ENCODE results near the gene ADGRB2. TPM values are rescaled to one million over a fixed set of nuclear protein-coding genes. Genes with fewer than 3 reads are reported as not detected.

The ADGRB2 gene
- total RNA-seq, 1 donor from 2014 or later: 14.2 TPM

DNA sequence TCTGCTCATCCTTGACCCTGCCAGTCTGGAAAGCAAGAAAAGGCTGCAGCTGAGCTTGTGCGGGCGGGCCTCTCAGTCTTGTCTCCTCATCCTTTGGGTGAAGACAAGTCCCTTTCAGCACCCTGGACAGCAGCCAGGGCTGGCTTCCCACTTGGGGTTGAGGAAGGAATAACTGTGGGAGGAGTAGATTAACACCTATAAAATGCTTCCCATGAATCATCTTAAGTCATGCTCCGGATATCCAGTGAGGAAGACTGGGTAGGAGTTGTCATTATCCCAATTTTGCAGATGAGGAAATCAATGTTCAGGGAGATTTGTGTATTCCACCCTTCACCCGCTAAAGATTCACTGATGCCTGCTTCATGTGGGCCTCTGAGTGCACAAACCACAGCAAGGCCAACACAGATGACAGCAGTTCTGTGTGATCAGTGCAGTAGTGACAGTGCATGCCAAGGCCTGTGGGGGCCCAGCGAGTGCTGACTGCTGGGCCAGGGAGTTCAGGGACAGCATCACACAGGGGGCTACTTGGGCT lies 40.2 kb downstream of the ADGRB2 start:
- H3K4me1 Mint-ChIP-seq (ENCODE audit: unreplicated experiment): peaks cover 8% of the 10 kb centered on the region
- H3K27ac Mint-ChIP-seq: no peak overlapping the region
- H3K4me3 Mint-ChIP-seq: no peak overlapping the region
- no peak for DNase-seq (ENCODE audit: extremely low spot score, unreplicated experiment)
- H3K27me3 Mint-ChIP-seq: peaks cover 12% of the 10 kb centered on the region
- TF ChIP-seq, protein P1, sequence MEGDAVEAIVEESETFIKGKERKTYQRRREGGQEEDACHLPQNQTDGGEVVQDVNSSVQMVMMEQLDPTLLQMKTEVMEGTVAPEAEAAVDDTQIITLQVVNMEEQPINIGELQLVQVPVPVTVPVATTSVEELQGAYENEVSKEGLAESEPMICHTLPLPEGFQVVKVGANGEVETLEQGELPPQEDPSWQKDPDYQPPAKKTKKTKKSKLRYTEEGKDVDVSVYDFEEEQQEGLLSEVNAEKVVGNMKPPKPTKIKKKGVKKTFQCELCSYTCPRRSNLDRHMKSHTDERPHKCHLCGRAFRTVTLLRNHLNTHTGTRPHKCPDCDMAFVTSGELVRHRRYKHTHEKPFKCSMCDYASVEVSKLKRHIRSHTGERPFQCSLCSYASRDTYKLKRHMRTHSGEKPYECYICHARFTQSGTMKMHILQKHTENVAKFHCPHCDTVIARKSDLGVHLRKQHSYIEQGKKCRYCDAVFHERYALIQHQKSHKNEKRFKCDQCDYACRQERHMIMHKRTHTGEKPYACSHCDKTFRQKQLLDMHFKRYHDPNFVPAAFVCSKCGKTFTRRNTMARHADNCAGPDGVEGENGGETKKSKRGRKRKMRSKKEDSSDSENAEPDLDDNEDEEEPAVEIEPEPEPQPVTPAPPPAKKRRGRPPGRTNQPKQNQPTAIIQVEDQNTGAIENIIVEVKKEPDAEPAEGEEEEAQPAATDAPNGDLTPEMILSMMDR (conservative IDR thresholded peaks at IDR 0.05): no peak
- no peaks in the 10 kb centered on the region for H3K9me3 Mint-ChIP-seq
- H3K36me3 Mint-ChIP-seq: no peaks in the 10 kb centered on the region

DNA sequence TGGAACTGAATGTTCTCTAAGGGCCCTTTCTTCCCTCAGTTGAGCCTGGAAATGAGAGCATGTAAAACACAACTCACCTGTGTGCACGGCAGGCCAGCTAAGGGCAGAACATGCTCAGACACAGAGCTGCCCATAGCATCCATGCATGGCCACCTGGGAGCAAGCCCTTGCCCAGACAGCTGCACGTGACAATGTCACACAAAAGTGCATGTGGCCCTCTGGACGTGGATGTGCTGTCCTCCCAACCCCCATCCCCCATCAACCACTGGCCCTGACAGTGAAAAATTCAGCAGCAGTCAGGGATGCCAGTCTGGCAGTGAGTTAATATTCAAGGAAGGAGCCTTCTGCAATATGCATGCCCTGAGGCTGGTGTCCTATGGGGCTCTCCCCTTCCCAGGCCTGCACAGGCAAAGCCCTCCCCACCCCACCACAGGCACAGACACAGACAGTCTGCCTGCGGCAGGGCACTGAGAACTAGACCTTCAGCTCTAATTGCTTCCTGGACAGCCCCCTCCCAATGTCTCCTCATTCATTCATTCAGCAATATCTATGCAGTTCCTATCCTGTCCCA lies 45.7 kb downstream of the ADGRB2 start:
- no peak for DNase-seq (ENCODE audit: extremely low spot score, unreplicated experiment)
- Mint-ChIP-seq H3K27me3 (peaks cover 48% of the 10 kb centered on the region), H3K9me3 (no peaks in the 10 kb centered on the region), H3K27ac (no peak overlapping the region), H3K4me1 (ENCODE audit: unreplicated experiment) (peaks cover 15% of the 10 kb centered on the region), H3K36me3 (no peaks in the 10 kb centered on the region), H3K4me3 (no peak overlapping the region)
- TF ChIP-seq, protein P1 (conservative IDR thresholded peaks at IDR 0.05): no peak

DNA sequence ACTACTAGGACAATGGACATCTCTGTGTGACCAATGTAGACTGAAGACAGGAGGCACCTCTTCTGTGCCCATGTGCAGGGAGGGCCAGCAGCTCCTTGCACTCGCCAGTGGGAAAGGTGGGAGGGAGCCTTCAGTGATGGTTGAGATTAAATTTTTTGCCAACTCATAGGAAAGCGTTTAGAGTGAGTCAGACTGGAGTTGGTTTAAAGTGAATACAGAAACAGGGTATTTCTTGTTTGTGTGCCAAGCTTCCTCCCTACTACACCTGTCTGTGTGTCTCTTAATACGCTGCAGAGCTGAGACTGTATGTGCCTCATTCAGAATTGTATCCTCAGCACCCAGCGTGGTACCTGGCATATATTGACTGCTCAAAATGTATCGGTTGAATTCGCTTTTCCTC lies 46.8 kb downstream of the ADGRB2 start:
- H3K4me1 Mint-ChIP-seq (ENCODE audit: unreplicated experiment): peaks cover 25% of the 10 kb centered on the region
- H3K27ac Mint-ChIP-seq: no peak overlapping the region
- H3K36me3 Mint-ChIP-seq: no peaks in the 10 kb centered on the region
- TF ChIP-seq, protein P1 (conservative IDR thresholded peaks at IDR 0.05): no peak
- peaks cover 50% of the 10 kb centered on the region for H3K27me3 Mint-ChIP-seq
- no peaks in the 10 kb centered on the region for H3K9me3 Mint-ChIP-seq
- DNase-seq (ENCODE audit: extremely low spot score, unreplicated experiment): no peak
- H3K4me3 Mint-ChIP-seq: peak overlapping the region; percentile 14

DNA sequence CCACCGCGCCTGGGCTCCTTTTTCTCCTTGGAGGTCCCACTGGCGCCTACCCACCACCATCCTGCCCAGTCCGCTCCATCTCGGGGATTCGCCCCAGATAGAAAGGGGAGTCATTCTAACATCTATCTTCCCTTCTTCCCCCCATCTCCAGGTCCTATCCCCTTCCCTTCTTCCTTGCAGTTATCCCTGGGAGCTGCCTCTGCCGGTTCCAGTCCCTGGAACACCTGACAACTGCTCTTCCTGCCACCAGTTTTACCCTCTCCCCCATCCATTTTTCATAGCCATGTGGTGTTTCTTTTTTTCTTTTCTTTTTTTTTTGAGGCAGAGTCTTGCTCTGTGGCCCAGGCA lies 48.3 kb downstream of the ADGRB2 start:
- DNase-seq (ENCODE audit: extremely low spot score, unreplicated experiment): no peak
- H3K27ac Mint-ChIP-seq: no peak overlapping the region
- H3K27me3 Mint-ChIP-seq: peaks cover 43% of the 10 kb centered on the region
- TF ChIP-seq, protein P1 (conservative IDR thresholded peaks at IDR 0.05): peak; percentile 44
- H3K9me3 Mint-ChIP-seq: no peaks in the 10 kb centered on the region
- H3K36me3 Mint-ChIP-seq: no peaks in the 10 kb centered on the region
- H3K4me1 Mint-ChIP-seq (ENCODE audit: unreplicated experiment): peaks cover 30% of the 10 kb centered on the region
- H3K4me3 Mint-ChIP-seq: peak overlapping the region; percentile 93

DNA sequence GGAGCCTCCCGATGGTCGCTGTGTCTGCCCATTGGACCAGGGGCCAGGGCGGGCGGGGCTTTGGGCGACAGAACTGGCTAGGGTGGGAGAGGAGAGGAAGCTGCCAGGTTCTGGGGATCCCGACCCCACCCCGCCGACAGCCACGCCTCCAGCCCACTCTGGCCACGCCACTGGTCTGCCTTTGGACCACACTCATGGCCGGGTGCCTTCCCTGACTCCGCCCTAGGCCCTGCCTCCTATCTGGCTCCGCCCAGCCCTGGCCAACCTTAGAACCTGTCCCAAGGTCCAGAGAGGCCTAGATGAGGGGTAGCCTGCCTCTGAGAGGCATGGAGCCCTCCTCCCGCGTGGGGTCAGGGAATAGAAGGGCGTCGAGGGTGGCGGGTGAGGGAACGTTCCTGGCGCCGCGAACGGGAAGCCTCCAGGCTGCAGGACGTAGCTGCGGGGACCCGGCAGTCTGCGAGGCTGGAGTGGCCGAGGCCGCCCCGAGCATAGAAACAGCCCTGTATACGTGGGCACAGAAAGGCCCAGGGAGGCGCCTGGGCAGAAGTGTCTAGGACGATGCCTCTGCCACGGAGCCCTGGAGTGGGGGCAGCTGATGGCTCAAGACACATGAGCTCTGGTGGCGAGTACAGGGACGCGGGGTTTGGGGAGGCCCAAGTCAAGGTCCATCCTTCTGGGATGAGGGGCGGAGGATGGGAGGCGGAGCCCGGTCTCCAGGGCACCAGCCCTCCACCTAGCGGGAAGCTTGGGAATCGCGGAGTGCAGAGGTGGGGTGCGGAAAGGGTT lies 48.9 kb downstream of the ADGRB2 start:
- peak overlapping the region; percentile 93 for H3K4me3 Mint-ChIP-seq
- no peaks in the 10 kb centered on the region for H3K9me3 Mint-ChIP-seq
- H3K27me3 Mint-ChIP-seq: peaks cover 43% of the 10 kb centered on the region
- DNase-seq (ENCODE audit: extremely low spot score, unreplicated experiment): peak; percentile 85
- H3K36me3 Mint-ChIP-seq: no peaks in the 10 kb centered on the region
- TF ChIP-seq, protein P1 (conservative IDR thresholded peaks at IDR 0.05): peak; percentile 88
- H3K4me1 Mint-ChIP-seq (ENCODE audit: unreplicated experiment): peaks cover 30% of the 10 kb centered on the region
- peak overlapping the region; percentile 86 for H3K27ac Mint-ChIP-seq

All from type B pancreatic cell (in vitro differentiated cells).